HepG2 (cell line): ENCODE measurements around the gene MNX1. TPM values are rescaled to one million over a fixed set of nuclear protein-coding genes. Genes with fewer than 3 reads are reported as not detected.
A peak's percentile ranks its signal among the peaks of the same experiment; 100 is the strongest.

Source experiments
- BCL3 ChIP-seq: sonication (generic); formaldehyde crosslinking; IDR thresholded peaks from 2 replicates; pipeline ENCODE4 v1.5.1; 2020; ENCODE audit warnings: mild to moderate bottlenecking, missing genetic modification reagents, moderate library complexity
- FOXP4 ChIP-seq: sonication (generic); formaldehyde crosslinking; IDR thresholded peaks from 2 replicates; pipeline ENCODE4 v1.4.0; 2020; ENCODE audit warnings: missing genetic modification reagents
- GTF2F1 ChIP-seq: fragments of 150-350 bp; IDR thresholded peaks from 2 replicates; pipeline ENCODE4 v1.6.1; 2014; ENCODE audit warnings: low read length
- HOXA3 ChIP-seq: sonication (generic); formaldehyde crosslinking; IDR thresholded peaks from 2 replicates; pipeline ENCODE4 v1.5.0; 2020; ENCODE audit warnings: missing genetic modification reagents
- KLF11 ChIP-seq: IDR thresholded peaks from 2 replicates; pipeline ENCODE4 v1.6.1; 2016; ENCODE audit warnings: missing compliant biosample characterization
- KLF13 ChIP-seq: sonication (generic); formaldehyde crosslinking; IDR thresholded peaks from 2 replicates; pipeline ENCODE4 v1.4.0; 2020; ENCODE audit warnings: mild to moderate bottlenecking, missing genetic modification reagents
- MED1 ChIP-seq: sonication (generic); formaldehyde crosslinking; IDR thresholded peaks from 2 replicates; pipeline ENCODE4 v1.4.0; 2020; ENCODE audit warnings: missing genetic modification reagents
- MNT ChIP-seq: fragments of 450-650 bp; IDR thresholded peaks from 2 replicates; pipeline ENCODE4 v1.6.1; 2016
- PAX8 ChIP-seq: sonication (generic); formaldehyde crosslinking; IDR thresholded peaks from 2 replicates; pipeline ENCODE4 v1.8.0; 2022; ENCODE audit warnings: mild to moderate bottlenecking, missing genetic modification reagents, borderline replicate concordance
- SAFB2 ChIP-seq: sonication (generic); formaldehyde crosslinking; IDR thresholded peaks from 2 replicates; pipeline ENCODE4 v1.5.1; 2020; ENCODE audit warnings: missing genetic modification reagents, low read depth, mild to moderate bottlenecking, borderline replicate concordance
- THAP9 ChIP-seq: sonication (generic); formaldehyde crosslinking; IDR thresholded peaks from 2 replicates; pipeline ENCODE4; 2020; ENCODE audit warnings: missing genetic modification reagents, mild to moderate bottlenecking, borderline replicate concordance
- ZBTB21 ChIP-seq: sonication (generic); formaldehyde crosslinking; IDR thresholded peaks from 2 replicates; pipeline ENCODE4 v1.4.0; 2020; ENCODE audit warnings: missing genetic modification reagents
- ZBTB26 ChIP-seq: IDR thresholded peaks from 2 replicates; pipeline ENCODE4 v1.6.1; 2016; ENCODE audit warnings: missing compliant biosample characterization, missing genetic modification reagents, borderline replicate concordance
- ZNF451 ChIP-seq: sonication (generic); formaldehyde crosslinking; IDR thresholded peaks from 2 replicates; pipeline ENCODE4 v1.5.0; 2020; ENCODE audit warnings: mild to moderate bottlenecking, missing genetic modification reagents
- ZNF513 ChIP-seq: sonication (generic); formaldehyde crosslinking; conservative IDR thresholded peaks from 2 replicates; pipeline ENCODE4 v1.5.0; 2020; ENCODE audit warnings: missing genetic modification reagents
- ZNF644 ChIP-seq: IDR thresholded peaks from 2 replicates; pipeline ENCODE4 v1.6.1; 2016; ENCODE audit warnings: low read depth
- ZNF660 ChIP-seq: sonication (generic); formaldehyde crosslinking; IDR thresholded peaks from 2 replicates; pipeline ENCODE4 v1.5.1; 2020; ENCODE audit warnings: mild to moderate bottlenecking, low read depth, missing genetic modification reagents, borderline replicate concordance
- ZNF737 ChIP-seq: sonication (generic); formaldehyde crosslinking; IDR thresholded peaks from 2 replicates; pipeline ENCODE4 v1.5.0; 2020; ENCODE audit warnings: missing genetic modification reagents, mild to moderate bottlenecking, borderline replicate concordance
- polyA plus RNA-seq, 8 experiments: library from polyadenylated mRNA; depleted of rRNA in 3 of 8; stranded (reverse) in 7 of 8; unstranded in 1 of 8; fragments of >200 nt; fragmentation: Illumina TruSeq in 4 of 8; extraction: Trizol in 4 of 8; gene quantifications; 2 replicates each; pipeline versions ENCODE4 v1.2.1 to v1.2.3, GENCODE V29; 2011 to 2016; ENCODE audit warnings: low read depth in 4 of 8, missing spikeins in 1 of 8, mixed read lengths in 1 of 8; ENCODE audit not compliant: insufficient read depth in 1 of 8
- total RNA-seq, 5 experiments: library from RNA; depleted of rRNA; stranded (reverse); fragments of >200 nt; fragmentation: Illumina TruSeq; extraction: Trizol; gene quantifications; 2 replicates each; pipeline ENCODE4 v1.2.3, GENCODE V29; 2016; ENCODE audit warnings: low read depth in 1 of 5

The MNX1 gene
- total and polyA plus RNA-seq, 2 of the 13 experiments (the other 11 are each of a cell fraction or from before 2014, with no cell fraction given): 0.94 to 6.1 TPM

- TF ChIP-seq MNT (no peak), KLF11 (CRISPR knock-in tag) (no peak), SAFB2 (CRISPR knock-in tag) (peak; percentile 45; the same call in 1 of the 2 replicates), ZNF737 (CRISPR knock-in tag) (no peak), FOXP4 (CRISPR knock-in tag) (peak; percentile 85), ZNF644 (CRISPR knock-in tag) (no peak), GTF2F1 (no peak), THAP9 (peak; percentile 72; the same call in 1 of the 2 replicates), BCL3 (CRISPR knock-in tag) (no peak), PAX8 (CRISPR knock-in tag) (no peak), ZNF660 (CRISPR knock-in tag) (no peak), ZBTB26 (CRISPR knock-in tag) (no peak), ZNF451 (CRISPR knock-in tag) (no peak), ZNF513 (no peak), MED1 (peak; percentile 68), ZBTB21 (no peak), HOXA3 (CRISPR knock-in tag) (peak; percentile 21; the same call in 1 of the 2 replicates), KLF13 (CRISPR knock-in tag) (no peak; the same call in 1 of the 2 replicates)
Observed at GRCh38 chr7:157011333-157012112, 1.1 kb upstream of the MNX1 start (continued).
